ENCODE results near the gene NDUFV3.
A peak's percentile ranks its signal among the peaks of the same experiment; 100 is the strongest.
"Not testable (repeated sequence)": the region's sequence is repeated elsewhere in the genome, so short reads cannot be mapped to it uniquely, and the experiment has no call there.

The NDUFV3 gene

GRCh38 chr21:42873096-42873495, 20.0 kb upstream of the NDUFV3 start (continued):
- TF ChIP-seq ZNF362 (tag by site-specific recombination; IDR thresholded peaks at IDR 0.05) (no peak), ZNF157 (tag by site-specific recombination; IDR thresholded peaks at IDR 0.05) (no peak), ZNF561 (tag by site-specific recombination; IDR thresholded peaks at IDR 0.05; ENCODE audit: borderline replicate concordance) (no peak), KLF8 (tag by site-specific recombination; IDR thresholded peaks at IDR 0.05) (no peak), ZNF621 (tag by site-specific recombination; IDR thresholded peaks at IDR 0.05) (no peak), BCL11A (tag by site-specific recombination; IDR thresholded peaks at IDR 0.05; ENCODE audit: low read depth) (no peak), BCL11B (tag by site-specific recombination; IDR thresholded peaks at IDR 0.05; ENCODE audit: low read depth) (no peak), ZNF560 (tag by site-specific recombination; IDR thresholded peaks at IDR 0.05; ENCODE audit: borderline replicate concordance) (no peak), MZF1 (tag by site-specific recombination; IDR thresholded peaks at IDR 0.05; ENCODE audit: borderline replicate concordance) (no peak), GLI2 (tag by site-specific recombination; IDR thresholded peaks at IDR 0.05; ENCODE audit: borderline replicate concordance, low read depth) (no peak), GLIS1 (tag by site-specific recombination; IDR thresholded peaks at IDR 0.05) (no peak)
- TF ChIP-seq, protein P1, sequence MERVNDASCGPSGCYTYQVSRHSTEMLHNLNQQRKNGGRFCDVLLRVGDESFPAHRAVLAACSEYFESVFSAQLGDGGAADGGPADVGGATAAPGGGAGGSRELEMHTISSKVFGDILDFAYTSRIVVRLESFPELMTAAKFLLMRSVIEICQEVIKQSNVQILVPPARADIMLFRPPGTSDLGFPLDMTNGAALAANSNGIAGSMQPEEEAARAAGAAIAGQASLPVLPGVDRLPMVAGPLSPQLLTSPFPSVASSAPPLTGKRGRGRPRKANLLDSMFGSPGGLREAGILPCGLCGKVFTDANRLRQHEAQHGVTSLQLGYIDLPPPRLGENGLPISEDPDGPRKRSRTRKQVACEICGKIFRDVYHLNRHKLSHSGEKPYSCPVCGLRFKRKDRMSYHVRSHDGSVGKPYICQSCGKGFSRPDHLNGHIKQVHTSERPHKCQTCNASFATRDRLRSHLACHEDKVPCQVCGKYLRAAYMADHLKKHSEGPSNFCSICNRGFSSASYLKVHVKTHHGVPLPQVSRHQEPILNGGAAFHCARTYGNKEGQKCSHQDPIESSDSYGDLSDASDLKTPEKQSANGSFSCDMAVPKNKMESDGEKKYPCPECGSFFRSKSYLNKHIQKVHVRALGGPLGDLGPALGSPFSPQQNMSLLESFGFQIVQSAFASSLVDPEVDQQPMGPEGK (tag by site-specific recombination; IDR thresholded peaks at IDR 0.05), result no peak

- H3K4me3 ChIP-seq (ENCODE audit: low read depth, low read length); H3K4me1 ChIP-seq (ENCODE audit: control insufficient read depth, insufficient read depth, low read length); H3K27ac ChIP-seq (ENCODE audit: extremely low read depth, low read depth, low read length); H3K9me3 ChIP-seq (ENCODE audit: control insufficient read depth, insufficient read depth, low read depth, low read length); POLR2A ChIA-PET: not testable (repeated sequence)
- peaks cover 48 to 49% of the 10 kb centered on the region in 2 experiments for H3K36me3 ChIP-seq (ENCODE audit: control insufficient read depth in 2 of 2, insufficient read depth in 1 of 2, low read length in 2 of 2)
- CTCF ChIA-PET, result interaction anchor here (0.5 kb wide), 1 partner anchor 12 kb away, joined by 3 read pairs; no protein-coding TSS in a partner anchor
These were observed 17.3 kb upstream of the NDUFV3 start for GRCh38 chr21:42875811-42876210.

DNA sequence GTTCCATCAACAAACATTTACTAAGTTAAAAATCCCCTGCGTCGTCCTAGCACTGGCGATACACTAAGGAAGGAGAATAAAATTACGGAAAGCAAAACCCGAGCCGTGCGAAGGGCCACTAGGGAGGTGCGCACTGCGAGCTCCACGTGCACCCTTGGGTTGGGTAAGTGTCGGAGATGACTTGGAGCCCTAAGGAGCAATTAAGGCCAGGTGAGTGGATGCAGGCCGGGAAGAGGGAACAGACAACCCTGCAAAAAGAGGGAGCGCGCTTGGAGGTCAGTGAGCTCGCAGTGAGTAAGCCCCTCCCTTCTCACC, 14.5 kb upstream of the NDUFV3 start:
- ChIA-PET POLR2A (interaction anchor here (1.0 to 1.5 kb wide), 4 partner anchors 9 to 18 kb away, joined by 3 to 12 read pairs (median 4); partner anchors contain the start of gene NDUFV3), CTCF (no interaction called here)
- H3K4me3 ChIP-seq (ENCODE audit: low read depth, low read length), result peak overlapping the region; percentile 87
- H3K9me3 ChIP-seq (ENCODE audit: control insufficient read depth, insufficient read depth, low read depth, low read length), result no peaks in the 10 kb centered on the region
- peak overlapping the region; percentile 69 for H3K27ac ChIP-seq (ENCODE audit: extremely low read depth, low read depth, low read length)
- H3K4me1 ChIP-seq (ENCODE audit: control insufficient read depth, insufficient read depth, low read length), result no peaks in the 10 kb centered on the region
- H3K36me3 ChIP-seq (ENCODE audit: control insufficient read depth in 2 of 2, insufficient read depth in 1 of 2, low read length in 2 of 2), result peaks cover 21% of the 10 kb centered on the region in 2 experiments; a peak in 2 of 3 replicates
- TF ChIP-seq ZNF514 (tag by site-specific recombination; IDR thresholded peaks at IDR 0.05) (no peak), PRDM4 (tag by site-specific recombination; IDR thresholded peaks at IDR 0.05) (no peak), ZNF19 (tag by site-specific recombination; IDR thresholded peaks at IDR 0.05; ENCODE audit: low read depth) (no peak), ZFP37 (tag by site-specific recombination; IDR thresholded peaks at IDR 0.05) (no peak), ZNF155 (tag by site-specific recombination; IDR thresholded peaks at IDR 0.05) (no peak), ZNF639 (tag by site-specific recombination; IDR thresholded peaks at IDR 0.05) (peak; percentile 45; the same call in 1 of the 2 replicates), ZBTB17 (tag by site-specific recombination; IDR thresholded peaks at IDR 0.05) (peak; percentile 91), ZNF292 (tag by site-specific recombination; IDR thresholded peaks at IDR 0.05; ENCODE audit: borderline replicate concordance, low read depth) (no peak), ZNF76 (tag by site-specific recombination; IDR thresholded peaks at IDR 0.05; ENCODE audit: borderline replicate concordance, low read depth) (peak; percentile 83), ZNF324 (tag by site-specific recombination; IDR thresholded peaks at IDR 0.05) (no peak), ZSCAN30 (tag by site-specific recombination; IDR thresholded peaks at IDR 0.05) (peak; percentile 45), ZNF768 (tag by site-specific recombination; IDR thresholded peaks at IDR 0.05) (no peak), ZBTB48 (tag by site-specific recombination; IDR thresholded peaks at IDR 0.05) (peak; percentile 89; the same call in 1 of the 2 replicates), ZNF366 (tag by site-specific recombination; conservative IDR thresholded peaks at IDR 0.05) (peak; percentile 27; the same call in 1 of the 2 replicates), ZNF423 (tag by site-specific recombination; IDR thresholded peaks at IDR 0.05) (peak; percentile 53; the same call in 1 of the 2 replicates), ZNF10 (tag by site-specific recombination; IDR thresholded peaks at IDR 0.05) (no peak), ZNF561 (tag by site-specific recombination; IDR thresholded peaks at IDR 0.05; ENCODE audit: borderline replicate concordance) (no peak)
